ENCODE data around the gene CYP4F11.

DNA sequence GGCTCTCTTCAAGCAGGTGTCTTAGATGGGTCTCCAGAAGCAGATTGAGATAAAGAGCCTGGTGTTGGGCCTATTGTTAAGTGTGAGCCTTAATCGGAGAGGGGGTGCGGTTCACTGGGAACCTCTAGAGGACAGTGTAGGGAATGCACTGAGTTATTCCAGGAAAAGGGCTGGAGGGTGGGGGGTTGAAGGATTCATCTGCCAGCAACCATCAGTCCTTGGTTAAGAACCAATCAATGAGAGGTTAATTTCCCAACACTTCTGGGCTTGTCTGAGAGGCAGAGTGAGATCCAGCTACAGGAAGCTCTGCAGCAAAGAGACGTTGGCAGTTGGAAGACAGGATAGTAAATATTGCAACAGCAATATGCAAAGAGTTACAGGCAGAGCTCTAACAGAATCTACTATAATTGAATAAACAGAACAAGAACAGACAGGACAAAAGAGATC lies 65.2 kb downstream of the CYP4F11 start:
- no peak for TF ChIP-seq POLR2A (IDR thresholded peaks at IDR 0.05)
- TF ChIP-seq CTCF (IDR thresholded peaks at IDR 0.05) = no peak

Measured in lower leg skin (tissue), 3 donors.